Measurements from ENCODE around the gene FHOD3.

GRCh38 chr18:36448384-36449290 is 151.1 kb downstream of the FHOD3 start:
- no peak for TF ChIP-seq EZH2 (IDR thresholded peaks at IDR 0.05; ENCODE audit: low read depth, unreplicated experiment)
- TF ChIP-seq CTCF (conservative IDR thresholded peaks at IDR 0.05; ENCODE audit: low read depth in 2 of 2) = no peak
- no peak for TF ChIP-seq POLR2AphosphoS5 (IDR thresholded peaks at IDR 0.05; ENCODE audit: low read depth)
- TF ChIP-seq REST (IDR thresholded peaks at IDR 0.05; ENCODE audit: unreplicated experiment) = no peak
- TF ChIP-seq EZH2phosphoT487 (IDR thresholded peaks at IDR 0.05; ENCODE audit: unreplicated experiment) = no peak
- TF ChIP-seq CREB1 (CRISPR knock-in tag; IDR thresholded peaks at IDR 0.05; ENCODE audit: low read depth) = no peak
- no peak for TF ChIP-seq JUNB (IDR thresholded peaks at IDR 0.05; ENCODE audit: unreplicated experiment)
- no peak for TF ChIP-seq NANOG (IDR thresholded peaks at IDR 0.05; ENCODE audit: borderline replicate concordance)
- peak; percentile 35 for TF ChIP-seq ZNF462 (CRISPR knock-in tag; IDR thresholded peaks at IDR 0.05)
- TF ChIP-seq ZNF331 (CRISPR knock-in tag; IDR thresholded peaks at IDR 0.05; ENCODE audit: low read depth) = no peak
